Esophagus muscularis mucosa (tissue), 4 donors: Measurements from ENCODE around the gene CPNE8. TPM values are rescaled to one million over a fixed set of nuclear protein-coding genes. Genes with fewer than 3 reads are reported as not detected.

Experiments used
- DNase-seq: peaks from one replicate; pipeline ENCODE4 v3.0.0-alpha.2; 2017; ENCODE audit errors: extremely low spot score
- H3K27ac ChIP-seq, 4 donors: fragments of 200-600 bp; sonication (generic); replicated peaks in 1 of 4; 1 replicate in 3 of 4; 2 replicates in 1 of 4; pipeline ENCODE4 v1.5.1; 2016 to 2019; ENCODE audit warnings: mild to moderate bottlenecking in 1 of 4
- H3K27me3 ChIP-seq, 4 donors: fragments of 200-600 bp; sonication (generic); one replicate each; pipeline versions ENCODE4 v1.5.1 to v1.6.0; 2016 to 2019
- H3K36me3 ChIP-seq, 4 donors: fragments of 200-600 bp; sonication (generic); one replicate each; pipeline ENCODE4 v1.5.1; 2016 to 2019
- H3K4me1 ChIP-seq, 4 donors: fragments of 200-600 bp; sonication (generic); one replicate each; pipeline ENCODE4 v1.5.1; 2016 to 2019
- H3K4me3 ChIP-seq, 4 donors: fragments of 200-600 bp; sonication (generic); 1 replicate in 2 of 4; 2 replicates in 2 of 4; pipeline ENCODE4 v1.5.1; 2016 to 2019; ENCODE audit warnings: mild to moderate bottlenecking in 4 of 4, moderate library complexity in 1 of 4
- H3K9me3 ChIP-seq, 4 donors: fragments of 200-600 bp; sonication (generic); 1 replicate in 3 of 4; 2 replicates in 1 of 4; pipeline ENCODE4 v1.5.1; 2016 to 2019
- EP300 ChIP-seq: sonication (generic); formaldehyde crosslinking; IDR thresholded peaks from one replicate; pipeline ENCODE4 v1.6.1; 2017; ENCODE audit warnings: antibody characterized with exemption
- POLR2A ChIP-seq: fragments of 450-650 bp; IDR thresholded peaks from one replicate; pipeline ENCODE4 v1.6.1; 2017; ENCODE audit warnings: antibody characterized with exemption, moderate library complexity, mild to moderate bottlenecking, low read depth
- POLR2AphosphoS5 ChIP-seq, 2 donors: sonication (generic); formaldehyde crosslinking; IDR thresholded peaks; one replicate each; pipeline ENCODE4 v1.6.1; 2017; ENCODE audit warnings: antibody characterized with exemption in 2 of 2
- WGBS: methylation state at CpG from one replicate; pipeline ENCODE4 v1.1.5; 2018; 5-methylcytosine and 5-hydroxymethylcytosine counted together
- intact Hi-C: fragments of 100-400 bp; cut with DNase I; formaldehyde crosslinking; loops from one replicate; pipeline ENCODE4 v1.15.1; 2023
- total RNA-seq, 4 donors: library from RNA; depleted of rRNA; stranded (reverse); fragments of >200 nt; gene quantifications; one replicate each; pipeline versions ENCODE4 v1.1.0 to v1.2.1, GENCODE V29; 2016
- TF ChIP-seq, protein P1 (sequence below), 3 experiments: fragments of 200-600 bp in 2 of 3; fragments of 450-650 bp in 1 of 3; sonication (generic) in 2 of 3; IDR thresholded peaks; one replicate each; pipeline ENCODE4 v1.5.1; 2017 to 2019; ENCODE audit warnings: antibody characterized with exemption in 3 of 3, mild to moderate bottlenecking in 2 of 3, moderate library complexity in 1 of 3

CPNE8 gene
- total RNA-seq, 4 donors from 2014 or later, result 12.8 to 34.0 (median 21.3) TPM

DNA sequence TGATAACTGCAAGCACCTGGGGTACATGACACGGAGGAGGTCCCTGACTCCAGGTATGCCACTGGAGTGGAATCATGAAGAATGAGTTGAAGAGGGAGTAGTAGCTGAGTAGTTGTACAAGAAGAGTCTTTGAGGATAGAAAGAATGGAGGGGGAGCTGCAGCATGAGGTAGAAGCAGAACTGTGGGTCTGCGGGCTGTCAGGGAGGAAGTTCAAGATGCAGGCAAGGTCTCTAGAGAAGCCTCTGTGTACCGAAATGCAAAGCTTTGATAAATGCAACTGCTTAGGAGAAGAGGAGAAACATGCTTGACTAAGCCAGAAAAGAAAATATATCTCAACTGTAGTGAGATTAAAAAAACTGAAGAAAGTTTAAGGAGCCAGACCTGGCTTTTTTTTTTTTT, 91.5 kb downstream of the CPNE8 start:
- no peak overlapping the region for H3K4me3 ChIP-seq
- DNase-seq, result no peak
- H3K27ac ChIP-seq, result no peak overlapping the region
- H3K4me1 ChIP-seq, result no peaks in the 10 kb centered on the region
- intact Hi-C loops, result no loop called here
- no peak for TF ChIP-seq POLR2A
- no peak for TF ChIP-seq EP300
- TF ChIP-seq, protein P1, sequence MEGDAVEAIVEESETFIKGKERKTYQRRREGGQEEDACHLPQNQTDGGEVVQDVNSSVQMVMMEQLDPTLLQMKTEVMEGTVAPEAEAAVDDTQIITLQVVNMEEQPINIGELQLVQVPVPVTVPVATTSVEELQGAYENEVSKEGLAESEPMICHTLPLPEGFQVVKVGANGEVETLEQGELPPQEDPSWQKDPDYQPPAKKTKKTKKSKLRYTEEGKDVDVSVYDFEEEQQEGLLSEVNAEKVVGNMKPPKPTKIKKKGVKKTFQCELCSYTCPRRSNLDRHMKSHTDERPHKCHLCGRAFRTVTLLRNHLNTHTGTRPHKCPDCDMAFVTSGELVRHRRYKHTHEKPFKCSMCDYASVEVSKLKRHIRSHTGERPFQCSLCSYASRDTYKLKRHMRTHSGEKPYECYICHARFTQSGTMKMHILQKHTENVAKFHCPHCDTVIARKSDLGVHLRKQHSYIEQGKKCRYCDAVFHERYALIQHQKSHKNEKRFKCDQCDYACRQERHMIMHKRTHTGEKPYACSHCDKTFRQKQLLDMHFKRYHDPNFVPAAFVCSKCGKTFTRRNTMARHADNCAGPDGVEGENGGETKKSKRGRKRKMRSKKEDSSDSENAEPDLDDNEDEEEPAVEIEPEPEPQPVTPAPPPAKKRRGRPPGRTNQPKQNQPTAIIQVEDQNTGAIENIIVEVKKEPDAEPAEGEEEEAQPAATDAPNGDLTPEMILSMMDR (IDR thresholded peaks at IDR 0.05), result no peak
- no peak for TF ChIP-seq POLR2AphosphoS5 (IDR thresholded peaks at IDR 0.05)
- peaks cover 0 to 15% (median 9%) of the 10 kb centered on the region in 4 donors for H3K36me3 ChIP-seq
- no peaks in the 10 kb centered on the region for H3K9me3 ChIP-seq
- WGBS, result 80% methylated on average over 3 of the region's 3 CpGs
- H3K27me3 ChIP-seq, result no peaks in the 10 kb centered on the region

DNA sequence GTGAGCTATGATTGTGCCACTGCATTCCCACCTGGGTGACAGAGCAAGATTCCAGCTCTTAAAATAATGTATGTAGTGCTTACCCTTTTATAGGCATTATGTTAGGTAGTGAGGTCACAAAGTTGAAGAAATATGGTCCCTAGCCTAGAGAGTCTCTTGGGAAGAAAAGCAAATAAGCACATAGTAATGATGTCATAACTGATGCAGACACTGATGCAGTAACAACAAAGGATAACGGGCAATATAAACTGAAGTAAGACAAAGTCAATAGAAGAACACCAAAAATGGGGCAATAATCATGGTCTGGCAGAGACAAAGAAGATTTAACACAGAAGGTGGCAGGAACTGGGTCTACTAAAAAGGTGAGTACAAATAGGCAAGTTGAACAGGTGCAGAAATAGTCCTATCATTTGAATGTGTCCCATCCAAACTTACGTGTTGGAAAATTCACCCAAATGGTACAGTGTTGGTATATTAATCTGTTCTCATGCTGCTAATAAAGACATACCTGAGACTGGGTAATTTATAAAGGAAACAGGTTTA, 93.5 kb downstream of the CPNE8 start:
- TF ChIP-seq POLR2A, result no peak
- TF ChIP-seq, protein P1 (IDR thresholded peaks at IDR 0.05), result no peak
- no peak for TF ChIP-seq EP300
- no peak for TF ChIP-seq POLR2AphosphoS5 (IDR thresholded peaks at IDR 0.05)
- no peaks in the 10 kb centered on the region for H3K9me3 ChIP-seq
- H3K36me3 ChIP-seq, result peaks cover 0 to 15% (median 9%) of the 10 kb centered on the region in 4 donors
- no peak for DNase-seq
- intact Hi-C loops, result no loop called here
- H3K27me3 ChIP-seq, result no peaks in the 10 kb centered on the region
- no peak overlapping the region for H3K4me3 ChIP-seq
- H3K27ac ChIP-seq, result no peak overlapping the region
- WGBS, result 90% methylated on average over 2 of the region's 2 CpGs
- no peaks in the 10 kb centered on the region for H3K4me1 ChIP-seq

DNA sequence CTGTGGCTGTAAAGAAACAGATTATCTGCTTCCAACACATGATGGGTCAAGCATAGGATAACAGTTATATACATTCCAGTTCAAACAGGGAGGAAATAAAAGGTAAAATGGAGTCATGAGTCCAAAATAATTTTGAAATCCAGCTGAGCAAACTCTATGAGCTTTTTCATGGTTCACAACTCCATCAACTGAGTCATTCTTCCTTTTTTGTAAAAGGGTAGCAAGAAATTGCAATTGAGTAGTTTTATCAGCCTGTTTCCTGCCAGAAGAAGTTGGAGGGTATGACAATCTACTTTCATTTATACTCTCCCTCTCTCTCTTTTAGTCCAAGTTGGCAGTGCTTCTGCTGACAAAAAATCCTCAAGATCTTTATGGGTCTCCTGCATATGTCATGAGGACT, 95.6 kb downstream of the CPNE8 start:
- Histone ChIP-seq H3K27me3 (no peaks in the 10 kb centered on the region), H3K9me3 (no peaks in the 10 kb centered on the region), H3K36me3 (peaks cover 0 to 15% (median 9%) of the 10 kb centered on the region in 4 donors), H3K4me1 (no peaks in the 10 kb centered on the region), H3K27ac (no peak overlapping the region), H3K4me3 (no peak overlapping the region)
- TF ChIP-seq POLR2A (no peak), EP300 (no peak), POLR2AphosphoS5 (IDR thresholded peaks at IDR 0.05) (no peak)
- TF ChIP-seq, protein P1 (IDR thresholded peaks at IDR 0.05), result no peak
- DNase-seq, result no peak
- intact Hi-C loops, result no loop called here

DNA sequence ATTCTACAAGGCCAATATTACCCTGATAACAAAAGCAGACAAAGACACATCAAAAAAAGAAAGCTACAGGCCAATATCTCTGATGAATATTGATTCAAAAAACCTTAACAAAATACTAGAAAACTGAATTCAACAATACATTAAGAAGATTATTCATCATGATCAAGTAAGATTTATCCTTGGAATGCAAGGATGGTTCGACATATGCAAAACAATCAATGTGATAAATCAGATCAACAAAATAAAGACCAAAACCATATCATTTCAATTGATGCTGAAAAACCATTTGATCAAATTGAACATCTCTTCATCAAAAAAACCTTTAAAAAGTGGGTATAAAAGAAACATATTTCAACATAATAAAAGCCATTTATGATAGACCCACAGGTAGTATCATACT, 117.3 kb downstream of the CPNE8 start:
- Histone ChIP-seq H3K4me3 (no peak overlapping the region), H3K9me3 (peaks cover 0 to 22% (median 8%) of the 10 kb centered on the region in 4 donors), H3K4me1 (no peaks in the 10 kb centered on the region), H3K27ac (no peak overlapping the region), H3K36me3 (no peaks in the 10 kb centered on the region), H3K27me3 (no peaks in the 10 kb centered on the region)
- WGBS, result 88% methylated on average over 1 of the region's 1 CpG
- no peak for DNase-seq
- TF ChIP-seq, protein P1 (IDR thresholded peaks at IDR 0.05), result no peak
- TF ChIP-seq POLR2A (no peak), POLR2AphosphoS5 (IDR thresholded peaks at IDR 0.05) (no peak), EP300 (no peak)
- intact Hi-C loops, result no loop called here

DNA sequence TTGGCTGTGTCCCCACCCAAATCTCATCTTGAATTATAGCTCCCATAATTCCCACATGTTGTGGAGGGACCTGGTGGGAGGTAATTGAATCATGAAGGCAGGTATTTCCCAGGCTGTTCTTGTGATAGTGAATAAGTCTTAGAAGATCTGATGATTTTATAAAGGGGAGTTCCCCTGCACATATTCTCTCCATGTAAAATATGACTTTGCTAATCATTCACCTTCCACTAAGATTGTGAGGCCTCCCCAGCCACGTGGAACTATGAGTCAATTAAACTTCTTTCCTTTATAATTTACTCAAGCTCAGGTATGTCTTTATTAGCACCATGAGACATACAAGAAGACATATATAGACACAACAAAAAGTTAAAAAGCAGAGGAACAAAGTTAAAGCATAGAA, 120.0 kb downstream of the CPNE8 start:
- no peak for DNase-seq
- Histone ChIP-seq H3K36me3 (no peaks in the 10 kb centered on the region), H3K9me3 (peaks cover 0 to 22% (median 6%) of the 10 kb centered on the region in 4 donors), H3K27ac (no peak overlapping the region), H3K4me1 (no peaks in the 10 kb centered on the region), H3K27me3 (no peaks in the 10 kb centered on the region), H3K4me3 (no peak overlapping the region)
- TF ChIP-seq EP300, result no peak
- TF ChIP-seq POLR2A, result no peak
- no peak for TF ChIP-seq POLR2AphosphoS5 (IDR thresholded peaks at IDR 0.05)
- TF ChIP-seq, protein P1 (IDR thresholded peaks at IDR 0.05), result no peak
- intact Hi-C loops, result no loop called here
- WGBS, result 62% methylated on average over 1 of the region's 1 CpG
